IMR-90 (cell line): Measurements from ENCODE around the gene CCDC122. TPM values are rescaled to one million over a fixed set of nuclear protein-coding genes. Genes with fewer than 3 reads are reported as not detected.

Experiments used
- ATAC-seq: fragments of 200-7000 bp; cut with Tn5 transposase; 2 replicates; pipeline ENCODE4 v1.9.1; 2020; ENCODE audit warnings: low read depth, mild to moderate bottlenecking, moderate library complexity
- BruUV-seq: library from RNA; stranded (reverse); fragments of 400-500 nt; replicated peaks from 2 replicates; lab custom pipeline; 2021; lab: Mats Ljungman, UMichigan
- CTCF ChIA-PET: fragments of 300-600 bp; formaldehyde crosslinking; extraction: SDS; loops from one replicate; lab custom pipeline; 2021; ENCODE audit warnings: antibody characterized with exemption; lab: Yijun Ruan, JAX
- POLR2A ChIA-PET: fragments of 300-600 bp; sonication (Branson Sonifier 250); formaldehyde crosslinking; loops from one replicate; lab custom pipeline; 2022; ENCODE audit warnings: antibody characterized with exemption; ENCODE audit not compliant: unreplicated experiment; lab: Charles Lee
- DNase-seq: peaks from one replicate; pipeline ENCODE4 v3.0.0; 2013
- H2AFZ ChIP-seq: replicated peaks from 2 replicates; pipeline ENCODE3; 2013; ENCODE audit warnings: low read length, mild to moderate bottlenecking; ENCODE audit not compliant: poor library complexity
- H2AK5ac ChIP-seq: 2 replicates; pipeline ENCODE4 v1.6.1; 2013; ENCODE audit warnings: low read depth, low read length, inconsistent platforms
- H2AK9ac ChIP-seq: replicated peaks from 2 replicates; pipeline ENCODE3; 2013; ENCODE audit warnings: mild to moderate bottlenecking, low read depth, low read length, moderate library complexity; ENCODE audit not compliant: poor library complexity
- H2BK120ac ChIP-seq: 2 replicates; pipeline ENCODE4 v1.6.1; 2013; ENCODE audit warnings: low read depth, low read length, inconsistent platforms
- H2BK15ac ChIP-seq: 3 replicates; pipeline ENCODE4 v1.6.1; 2013; ENCODE audit warnings: low read depth, low read length, inconsistent platforms
- H2BK20ac ChIP-seq: 2 replicates; pipeline ENCODE4 v1.6.1; 2013; ENCODE audit warnings: low read depth, mild to moderate bottlenecking, inconsistent platforms, low read length, moderate library complexity
- H2BK5ac ChIP-seq: 2 replicates; pipeline ENCODE4 v1.6.1; 2013; ENCODE audit warnings: mild to moderate bottlenecking, low read depth, low read length, inconsistent platforms; ENCODE audit not compliant: poor library complexity, severe bottlenecking
- H3K14ac ChIP-seq: replicated peaks from 2 replicates; pipeline ENCODE4 v1.6.1; 2013; ENCODE audit warnings: low read depth, low read length, inconsistent platforms
- H3K18ac ChIP-seq: 2 replicates; pipeline ENCODE4 v1.6.1; 2013; ENCODE audit warnings: low read depth, low read length, control low read depth
- H3K23ac ChIP-seq: 2 replicates; pipeline ENCODE4 v1.6.1; 2013; ENCODE audit warnings: low read depth, low read length, inconsistent platforms
- H3K27ac ChIP-seq: 2 replicates; pipeline ENCODE4 v1.5.1; 2013; ENCODE audit warnings: mild to moderate bottlenecking, control low read depth, low read length; ENCODE audit not compliant: insufficient read depth
- H3K27me3 ChIP-seq: 2 replicates; pipeline ENCODE4 v1.6.1; 2013; ENCODE audit warnings: low read length; ENCODE audit not compliant: control insufficient read depth, insufficient read depth
- H3K36me3 ChIP-seq: 2 replicates; pipeline ENCODE4 v1.6.1; 2013; ENCODE audit warnings: low read length, mixed read lengths; ENCODE audit not compliant: control insufficient read depth, insufficient read depth
- H3K4ac ChIP-seq: 2 replicates; pipeline ENCODE4 v1.6.1; 2013; ENCODE audit warnings: low read depth, low read length, inconsistent platforms
- H3K4me1 ChIP-seq: 2 replicates; pipeline ENCODE4 v1.6.1; 2013; ENCODE audit warnings: low read length, mixed read lengths; ENCODE audit not compliant: control insufficient read depth, insufficient read depth
- H3K4me2 ChIP-seq: 2 replicates; pipeline ENCODE4 v1.6.1; 2013; ENCODE audit warnings: low read depth, mild to moderate bottlenecking, control low read depth, low read length, moderate library complexity
- H3K4me3 ChIP-seq: 2 replicates; pipeline ENCODE4 v1.5.1; 2013; ENCODE audit warnings: low read depth, mild to moderate bottlenecking, control low read depth, low read length, moderate library complexity; ENCODE audit not compliant: insufficient read depth
- H3K56ac ChIP-seq: 2 replicates; pipeline ENCODE4 v1.6.1; 2013; ENCODE audit warnings: low read length, inconsistent platforms; ENCODE audit not compliant: insufficient read depth; ENCODE audit errors: extremely low read depth
- H3K79me1 ChIP-seq, 2 experiments: 2 replicates each; pipeline ENCODE4 v1.6.1; 2013; ENCODE audit warnings: low read length in 2 of 2, inconsistent platforms in 1 of 2, low read depth in 1 of 2
- H3K9ac ChIP-seq: 2 replicates; pipeline ENCODE4 v1.6.1; 2013; ENCODE audit warnings: low read depth, low read length, control low read depth
- H3K9me1 ChIP-seq: 2 replicates; pipeline ENCODE4 v1.6.1; 2013; ENCODE audit warnings: low read length, inconsistent platforms; ENCODE audit not compliant: insufficient read depth
- H3K9me3 ChIP-seq: 2 replicates; pipeline ENCODE4 v1.6.1; 2013; ENCODE audit warnings: low read length; ENCODE audit not compliant: control insufficient read depth, insufficient read depth
- H4K20me1 ChIP-seq: 2 replicates; pipeline ENCODE4 v1.6.1; 2013; ENCODE audit warnings: low read length, inconsistent platforms; ENCODE audit not compliant: insufficient read depth
- H4K5ac ChIP-seq: 2 replicates; pipeline ENCODE4 v1.6.1; 2013; ENCODE audit warnings: mild to moderate bottlenecking, low read depth, low read length, control low read depth
- H4K8ac ChIP-seq, 2 experiments: 2 replicates each; pipeline ENCODE4 v1.6.1; 2013; ENCODE audit warnings: low read depth in 2 of 2, low read length in 2 of 2, control low read depth in 1 of 2, inconsistent platforms in 1 of 2
- H4K91ac ChIP-seq: 2 replicates; pipeline ENCODE4 v1.6.1; 2013; ENCODE audit warnings: low read depth, low read length, inconsistent platforms; ENCODE audit not compliant: insufficient read depth
- BHLHE40 ChIP-seq: fragments of 150-350 bp; IDR thresholded peaks from 2 replicates; pipeline ENCODE4 v1.6.1; 2016; ENCODE audit warnings: mild to moderate bottlenecking, low read depth, low read length
- CHD1 ChIP-seq: IDR thresholded peaks from 2 replicates; pipeline ENCODE4 v1.6.1; 2012; ENCODE audit warnings: low read depth, low read length, improper control_type of control experiment
- CTCF ChIP-seq: conservative IDR thresholded peaks from 2 replicates; pipeline ENCODE4 v1.5.1; 2012; ENCODE audit warnings: mild to moderate bottlenecking, low read depth, low read length, improper control_type of control experiment
- FOS ChIP-seq: fragments of 150-350 bp; IDR thresholded peaks from 2 replicates; pipeline ENCODE4 v1.6.1; 2016; ENCODE audit warnings: low read depth, low read length
- MAZ ChIP-seq: IDR thresholded peaks from 2 replicates; pipeline ENCODE4 v1.6.1; 2012; ENCODE audit warnings: low read depth, mild to moderate bottlenecking, low read length, improper control_type of control experiment, moderate library complexity, borderline replicate concordance
- MXI1 ChIP-seq: IDR thresholded peaks from 2 replicates; pipeline ENCODE4 v1.6.1; 2012; ENCODE audit warnings: low read depth, mild to moderate bottlenecking, low read length, moderate library complexity, borderline replicate concordance
- NFE2L2 ChIP-seq: fragments of 150-350 bp; IDR thresholded peaks from 2 replicates; pipeline ENCODE4 v1.6.1; 2016; ENCODE audit warnings: low read depth, mild to moderate bottlenecking, low read length
- POLR2A ChIP-seq: IDR thresholded peaks from 2 replicates; pipeline ENCODE4 v1.6.1; 2012; ENCODE audit warnings: mild to moderate bottlenecking, low read depth, low read length
- RAD21 ChIP-seq: IDR thresholded peaks from 2 replicates; pipeline ENCODE4 v1.6.1; 2012; ENCODE audit warnings: low read length, improper control_type of control experiment
- RCOR1 ChIP-seq: IDR thresholded peaks from 2 replicates; pipeline ENCODE4 v1.6.1; 2012; ENCODE audit warnings: mild to moderate bottlenecking, low read length, improper control_type of control experiment; ENCODE audit not compliant: insufficient replicate concordance
- RFX5 ChIP-seq: IDR thresholded peaks from 2 replicates; pipeline ENCODE4 v1.8.0; 2012; ENCODE audit warnings: low read depth, mild to moderate bottlenecking, low read length, moderate library complexity
- SMC3 ChIP-seq: fragments of 150-350 bp; IDR thresholded peaks from 2 replicates; pipeline ENCODE4 v1.6.1; 2016; ENCODE audit warnings: low read depth, mild to moderate bottlenecking, antibody characterized with exemption, low read length, moderate library complexity
- USF2 ChIP-seq: fragments of 150-350 bp; IDR thresholded peaks from 2 replicates; pipeline ENCODE4 v1.6.1; 2017; ENCODE audit warnings: mild to moderate bottlenecking, antibody characterized with exemption, low read length, low read depth
- WGBS, 2 experiments: methylation state at CpG; one replicate each; pipeline versions ENCODE4 v1.1.5 to v1.1.7; 2013; ENCODE audit warnings: missing lambda C conversion rate in 2 of 2; ENCODE audit not compliant: insufficient read length in 1 of 2; ENCODE audit errors: extremely low coverage in 2 of 2; 5-methylcytosine and 5-hydroxymethylcytosine counted together
- dilution Hi-C: fragments of 300-500 bp; cut with HindIII; formaldehyde crosslinking; loops from one replicate; pipeline ENCODE4 v1.14.3; 2018; ENCODE audit warnings: low sequenced_read_pairs; ENCODE audit not compliant: unreplicated experiment
- in situ Hi-C: fragments of 300-500 bp; cut with MboI; formaldehyde crosslinking; loops from 3 replicates; pipeline ENCODE4 v1.14.3; 2019; ENCODE audit warnings: low sequenced_read_pairs, inconsistent platforms, mixed read lengths
- intact Hi-C: fragments of 100-400 bp; cut with micrococcal nuclease; formaldehyde crosslinking; loops from 2 replicates; pipeline ENCODE4 v1.10.0; 2022
- polyA plus RNA-seq, 3 experiments: library from polyadenylated mRNA; depleted of rRNA; stranded (reverse); fragments of >200 nt; gene quantifications; 2 replicates each; pipeline ENCODE4 v1.2.3, GENCODE V29; 2012; ENCODE audit warnings: low replicate concordance in 1 of 3
- total RNA-seq: library from RNA; depleted of rRNA; stranded (reverse); fragments of >200 nt; gene quantifications from 2 replicates; pipeline ENCODE4 v1.2.3, GENCODE V29; 2012

Gene CCDC122
- total and polyA plus RNA-seq, 2 of the 4 experiments (the other 2 are of a cell fraction) = 0.70 to 0.72 TPM

GRCh38 chr13:43916828-43917227, 37.3 kb upstream of the CCDC122 start:
- H2BK120ac ChIP-seq = no peak overlapping the region
- H3K9ac ChIP-seq = no peak overlapping the region
- dilution Hi-C loops = loop anchor here (25.0 kb wide), 1 partner anchor 545 kb away; no protein-coding TSS in a partner anchor
- intact Hi-C loops = no loop called here
- no peak overlapping the region for H2AK5ac ChIP-seq
- DNase-seq (no peak), ATAC-seq (no peak)
- H3K36me3 ChIP-seq = no peaks in the 10 kb centered on the region
- H2BK15ac ChIP-seq = no peak overlapping the region
- H2AK9ac ChIP-seq = no peak overlapping the region
- TF ChIP-seq POLR2A = no peak
- no peak for TF ChIP-seq BHLHE40
- TF ChIP-seq NFE2L2 = no peak
- TF ChIP-seq RAD21 = no peak
- no peak for TF ChIP-seq USF2
- no peak for TF ChIP-seq CHD1
- TF ChIP-seq CTCF = no peak
- TF ChIP-seq SMC3 = no peak
- no peak for TF ChIP-seq MXI1
- no peak for TF ChIP-seq RFX5
- TF ChIP-seq MAZ = no peak
- TF ChIP-seq RCOR1 = no peak
- no peak for TF ChIP-seq FOS
- H3K27ac ChIP-seq = no peak overlapping the region
- H3K4me3 ChIP-seq = no peak overlapping the region
- CTCF ChIA-PET = no interaction called here
- peaks cover 2% of the 10 kb centered on the region for H3K4me1 ChIP-seq
- H3K9me3 ChIP-seq = no peaks in the 10 kb centered on the region
- H2BK20ac ChIP-seq = no peak overlapping the region
- no peak overlapping the region for H4K5ac ChIP-seq
- H4K8ac ChIP-seq = no peak overlapping the region
- no peak overlapping the region for H3K18ac ChIP-seq
- 25% methylated on average over 2 of the region's 2 CpGs; no CpG with 5 or more reads in 1 of the 2 experiments for WGBS, 2 experiments
- H3K56ac ChIP-seq = no peak overlapping the region
- no peak overlapping the region for H2BK5ac ChIP-seq
- H3K9me1 ChIP-seq = no peaks in the 10 kb centered on the region
- H3K14ac ChIP-seq = no peak overlapping the region
- no peak overlapping the region for H3K4ac ChIP-seq
- H2AFZ ChIP-seq = no peak overlapping the region
- no peak overlapping the region for H3K4me2 ChIP-seq
- no TSS peak for BruUV-seq
- no peaks in the 10 kb centered on the region; the same call in 1 of the 2 replicates for H3K27me3 ChIP-seq
- in situ Hi-C loops = loop anchor here (25.0 kb wide), 1 partner anchor 1395 kb away; no protein-coding TSS in a partner anchor
- no peak overlapping the region for H4K91ac ChIP-seq
- H4K20me1 ChIP-seq = no peaks in the 10 kb centered on the region
- H3K23ac ChIP-seq = no peak overlapping the region
- POLR2A ChIA-PET = no interaction called here
- no peaks in the 10 kb centered on the region for H3K79me1 ChIP-seq
